Astrocyte (in vitro differentiated cells and primary cell): ENCODE measurements around the gene RASGRF1. TPM values are rescaled to one million over a fixed set of nuclear protein-coding genes. Genes with fewer than 3 reads are reported as not detected.
A peak's percentile ranks its signal among the peaks of the same experiment; 100 is the strongest.

Experiments used
- DNase-seq: peaks from one replicate; pipeline ENCODE4 v3.0.0-alpha.2; 2010; ENCODE audit warnings: low read depth
- FAIRE-seq: peaks from 2 replicates; lab custom pipeline; 2011; peaks lifted over from hg19 to GRCh38; lab: Jason Lieb, UNC
- H2AFZ ChIP-seq: 2 replicates; pipeline ENCODE4 v1.6.0; 2012; ENCODE audit warnings: low read depth, low read length, inconsistent platforms
- H3K27ac ChIP-seq: 2 replicates; pipeline ENCODE4 v1.5.1; 2011; ENCODE audit warnings: low read depth, low read length, inconsistent platforms
- H3K27me3 ChIP-seq: 2 replicates; pipeline ENCODE4 v1.6.0; 2011; ENCODE audit warnings: low read length, inconsistent platforms; ENCODE audit not compliant: insufficient read depth
- H3K36me3 ChIP-seq: 2 replicates; pipeline ENCODE4 v1.5.1; 2011; ENCODE audit warnings: low read length, inconsistent platforms; ENCODE audit not compliant: insufficient read depth
- H3K4me1 ChIP-seq: 2 replicates; pipeline ENCODE4 v1.5.1; 2011; ENCODE audit warnings: low read length, inconsistent platforms; ENCODE audit not compliant: insufficient read depth
- H3K4me2 ChIP-seq: 2 replicates; pipeline ENCODE4 v1.6.0; 2012; ENCODE audit warnings: low read length, inconsistent platforms
- H3K4me3 ChIP-seq: 2 replicates; pipeline ENCODE4 v1.5.1; 2011; ENCODE audit warnings: low read depth, mild to moderate bottlenecking, low read length, inconsistent platforms; ENCODE audit not compliant: insufficient read depth
- H3K79me2 ChIP-seq: 2 replicates; pipeline ENCODE4 v1.6.0; 2012; ENCODE audit warnings: mild to moderate bottlenecking, low read length, inconsistent platforms; ENCODE audit not compliant: insufficient read depth
- H3K9ac ChIP-seq: 2 replicates; pipeline ENCODE4 v1.6.0; 2012; ENCODE audit warnings: mild to moderate bottlenecking, low read length, inconsistent platforms
- H3K9me3 ChIP-seq: 2 replicates; pipeline ENCODE4 v1.5.1; 2012; ENCODE audit warnings: low read depth, mild to moderate bottlenecking, low read length, inconsistent platforms; ENCODE audit not compliant: insufficient read depth
- H4K20me1 ChIP-seq: 2 replicates; pipeline ENCODE4 v1.6.0; 2012; ENCODE audit warnings: low read length, inconsistent platforms; ENCODE audit not compliant: insufficient read depth
- H3K27ac Mint-ChIP-seq: one replicate; pipeline ENCODE4 v1.8.0; 2021; ENCODE audit warnings: mild to moderate bottlenecking, mixed read lengths; ENCODE audit not compliant: unreplicated experiment
- H3K27me3 Mint-ChIP-seq: one replicate; pipeline ENCODE4 v1.8.0; 2021; ENCODE audit warnings: low read depth, mixed read lengths; ENCODE audit not compliant: unreplicated experiment
- H3K36me3 Mint-ChIP-seq: one replicate; pipeline ENCODE4 v1.8.0; 2021; ENCODE audit warnings: low read depth, mixed read lengths; ENCODE audit not compliant: unreplicated experiment
- H3K4me1 Mint-ChIP-seq: one replicate; pipeline ENCODE4 v1.8.0; 2021; ENCODE audit warnings: low read depth, mixed read lengths; ENCODE audit not compliant: unreplicated experiment
- H3K4me3 Mint-ChIP-seq: one replicate; pipeline ENCODE4 v1.8.0; 2021; ENCODE audit warnings: mild to moderate bottlenecking, moderate library complexity, mixed read lengths; ENCODE audit not compliant: unreplicated experiment
- H3K9me3 Mint-ChIP-seq: one replicate; pipeline ENCODE4 v1.8.0; 2021; ENCODE audit warnings: mild to moderate bottlenecking, mixed read lengths; ENCODE audit not compliant: unreplicated experiment
- CTCF ChIP-seq: IDR thresholded peaks from 2 replicates; pipeline ENCODE4 v1.5.1; 2011; ENCODE audit warnings: low read depth, mild to moderate bottlenecking, inconsistent platforms, low read length, moderate library complexity; ENCODE audit not compliant: insufficient read depth
- EZH2 ChIP-seq: IDR thresholded peaks from 2 replicates; pipeline ENCODE4 v1.6.1; 2012; ENCODE audit warnings: mild to moderate bottlenecking, low read length, inconsistent platforms; ENCODE audit not compliant: insufficient read depth
- total RNA-seq: library from RNA; stranded (reverse); gene quantifications from 2 replicates; pipeline ENCODE4 v1.2.1, GENCODE V29; 2021

RASGRF1 gene
- total RNA-seq, 1 donor from 2014 or later: 1.2 TPM

GRCh38 chr15:78959360-78959759, 131.2 kb downstream of the RASGRF1 start:
- TF ChIP-seq CTCF (no peak), EZH2 (no peak)
- Mint-ChIP-seq H3K4me1 (peaks cover 2% of the 10 kb centered on the region), H3K36me3 (no peaks in the 10 kb centered on the region), H3K27ac (no peak overlapping the region), H3K27me3 (peaks cover 12% of the 10 kb centered on the region), H3K9me3 (peaks cover 5% of the 10 kb centered on the region), H3K4me3 (no peak overlapping the region)
- FAIRE-seq: no peak
- Histone ChIP-seq H3K36me3 (no peaks in the 10 kb centered on the region), H4K20me1 (no peaks in the 10 kb centered on the region), H3K4me3 (no peak overlapping the region), H3K4me1 (no peaks in the 10 kb centered on the region), H3K9me3 (peaks cover 7% of the 10 kb centered on the region), H2AFZ (no peak overlapping the region), H3K4me2 (no peak overlapping the region), H3K27me3 (peaks cover 2% of the 10 kb centered on the region), H3K9ac (no peak overlapping the region), H3K79me2 (no peaks in the 10 kb centered on the region), H3K27ac (no peak overlapping the region)
- DNase-seq: no peak

- no peak overlapping the region for H3K4me3 Mint-ChIP-seq
- peaks cover 5% of the 10 kb centered on the region for H3K9me3 Mint-ChIP-seq
- Histone ChIP-seq H3K36me3 (no peaks in the 10 kb centered on the region), H3K4me2 (no peak overlapping the region), H2AFZ (no peak overlapping the region), H3K79me2 (no peaks in the 10 kb centered on the region), H3K4me1 (no peaks in the 10 kb centered on the region), H3K27me3 (peaks cover 2% of the 10 kb centered on the region), H4K20me1 (no peaks in the 10 kb centered on the region), H3K4me3 (no peak overlapping the region), H3K27ac (no peak overlapping the region), H3K9me3 (peaks cover 7% of the 10 kb centered on the region), H3K9ac (no peak overlapping the region)
- H3K36me3 Mint-ChIP-seq: no peaks in the 10 kb centered on the region
- peaks cover 2% of the 10 kb centered on the region for H3K4me1 Mint-ChIP-seq
- H3K27ac Mint-ChIP-seq: no peak overlapping the region
- TF ChIP-seq CTCF (no peak), EZH2 (no peak)
- FAIRE-seq (no peak), DNase-seq (no peak)
- peaks cover 17% of the 10 kb centered on the region for H3K27me3 Mint-ChIP-seq
These were observed 133.0 kb downstream of the RASGRF1 start for GRCh38 chr15:78957416-78958093.

GRCh38 chr15:78956937-78957336, 133.6 kb downstream of the RASGRF1 start:
- Histone ChIP-seq H3K27me3 (peaks cover 2% of the 10 kb centered on the region), H3K4me1 (peaks cover under 1% of the 10 kb centered on the region), H3K36me3 (no peaks in the 10 kb centered on the region), H3K4me3 (no peak overlapping the region), H3K4me2 (no peak overlapping the region), H3K79me2 (no peaks in the 10 kb centered on the region), H3K9ac (no peak overlapping the region), H4K20me1 (no peaks in the 10 kb centered on the region), H3K9me3 (peaks cover 7% of the 10 kb centered on the region), H2AFZ (no peak overlapping the region), H3K27ac (no peak overlapping the region)
- Mint-ChIP-seq H3K36me3 (no peaks in the 10 kb centered on the region), H3K27me3 (peaks cover 17% of the 10 kb centered on the region), H3K4me3 (no peak overlapping the region), H3K9me3 (peaks cover 5% of the 10 kb centered on the region), H3K4me1 (peaks cover 2% of the 10 kb centered on the region), H3K27ac (peak overlapping the region; percentile 34)
- no peak for FAIRE-seq
- no peak for TF ChIP-seq EZH2
- TF ChIP-seq CTCF: no peak
- no peak for DNase-seq
